ENCODE data around the gene ANP32B.
"Not testable (repeated sequence)": the region's sequence is repeated elsewhere in the genome, so short reads cannot be mapped to it uniquely, and the experiment has no call there.

The ANP32B gene

GRCh38 chr9:97964901-97965300 lies 18.2 kb upstream of the ANP32B start:
- DNase-seq = no peak

GRCh38 chr9:97966493-97966892 lies 16.6 kb upstream of the ANP32B start:
- DNase-seq = no peak

GRCh38 chr9:97969014-97969413 lies 14.1 kb upstream of the ANP32B start:
- DNase-seq = no peak

GRCh38 chr9:97970165-97970564 lies 13.0 kb upstream of the ANP32B start:
- DNase-seq = no peak

GRCh38 chr9:97972753-97973152 lies 10.4 kb upstream of the ANP32B start:
- no peak for DNase-seq

GRCh38 chr9:97975376-97975775 lies 7.8 kb upstream of the ANP32B start:
- DNase-seq = no peak

GRCh38 chr9:97976633-97977032 lies 6.5 kb upstream of the ANP32B start:
- DNase-seq = not testable (repeated sequence)

- no peak for DNase-seq
Observed at GRCh38 chr9:97978371-97979130, 4.6 kb upstream of the ANP32B start.

- no peak for DNase-seq
Observed at GRCh38 chr9:97979788-97980478, 3.2 kb upstream of the ANP32B start.

- no peak for DNase-seq
Observed at GRCh38 chr9:97980479-97980803, 2.7 kb upstream of the ANP32B start.

- no peak for DNase-seq
Observed at GRCh38 chr9:97980918-97981845, 2.0 kb upstream of the ANP32B start.

GRCh38 chr9:97981846-97982682 lies 1.1 kb upstream of the ANP32B start:
- no peak for DNase-seq

GRCh38 chr9:97983589-97984187 lies 547 bp downstream of the ANP32B start:
- peak in 1 of 2 experiments; percentile 15 for DNase-seq

- DNase-seq = peak in 1 of 2 experiments; percentile 5
Observed at GRCh38 chr9:97984188-97985057, 1.3 kb downstream of the ANP32B start.

GRCh38 chr9:97985058-97985861 lies 2.1 kb downstream of the ANP32B start:
- DNase-seq = no peak

- DNase-seq = no peak
Observed at GRCh38 chr9:97987487-97987886, 4.3 kb downstream of the ANP32B start.

GRCh38 chr9:97990259-97990658 lies 7.1 kb downstream of the ANP32B start:
- DNase-seq = no peak

GRCh38 chr9:97991818-97992217 lies 8.7 kb downstream of the ANP32B start:
- no peak for DNase-seq

- no peak for DNase-seq
Observed at GRCh38 chr9:97992219-97992618, 9.1 kb downstream of the ANP32B start.

GRCh38 chr9:97993000-97993399 lies 9.9 kb downstream of the ANP32B start:
- DNase-seq = no peak
